Measurements from ENCODE around the gene ULBP1. TPM values are rescaled to one million over a fixed set of nuclear protein-coding genes. Genes with fewer than 3 reads are reported as not detected.

The ULBP1 gene
- total RNA-seq, 1 experiment from 2014 or later: 0.81 TPM

GRCh38 chr6:149934249-149935156, 29.2 kb upstream of the ULBP1 start:
- H3K27ac Mint-ChIP-seq: no peak overlapping the region

GRCh38 chr6:149935246-149935645, 28.5 kb upstream of the ULBP1 start:
- peaks cover 97% of the 10 kb centered on the region for H3K27me3 Mint-ChIP-seq (ENCODE audit: low read depth)
- H3K36me3 Mint-ChIP-seq: 0 out of 2 replicates have a peak, but pooled peaks cover 4% of the 10 kb centered on the region
- DNase-seq (ENCODE audit: low spot score) (no peak), ATAC-seq (no peak)
- no peak overlapping the region for H3K4me3 Mint-ChIP-seq
- H3K27ac Mint-ChIP-seq: no peak overlapping the region
- no peak for TF ChIP-seq MYBL2 (CRISPR knock-in tag; IDR thresholded peaks at IDR 0.05)
- ChIA-PET POLR2A (no interaction called here), CTCF (no interaction called here)
- H3K9me3 Mint-ChIP-seq: no peaks in the 10 kb centered on the region
- peaks cover 5% of the 10 kb centered on the region for H3K4me1 Mint-ChIP-seq

More at GRCh38 chr6:149934249-149935156, 29.2 kb upstream of the ULBP1 start:
- peak; percentile 55 for DNase-seq (ENCODE audit: low spot score)
- CTCF ChIA-PET: no interaction called here
- ATAC-seq: no peak
- Mint-ChIP-seq H3K4me1 (peaks cover 5% of the 10 kb centered on the region), H3K36me3 (0 out of 2 replicates have a peak, but pooled peaks cover 4% of the 10 kb centered on the region), H3K9me3 (no peaks in the 10 kb centered on the region), H3K4me3 (no peak overlapping the region), H3K27me3 (ENCODE audit: low read depth) (peaks cover 97% of the 10 kb centered on the region)
- POLR2A ChIA-PET: no interaction called here
- TF ChIP-seq CTCF (IDR thresholded peaks at IDR 0.05) (peak; percentile 55; the same call in 1 of the 2 replicates), ZBTB21 (CRISPR knock-in tag; IDR thresholded peaks at IDR 0.05; ENCODE audit: borderline replicate concordance) (peak; percentile 98), ZNF396 (CRISPR knock-in tag; IDR thresholded peaks at IDR 0.05; ENCODE audit: borderline replicate concordance) (no peak), CREM (CRISPR knock-in tag; IDR thresholded peaks at IDR 0.05) (peak; percentile 75; the same call in 1 of the 2 replicates)

- H3K27ac Mint-ChIP-seq: no peak overlapping the region
- ATAC-seq: no peak
- no peak overlapping the region for H3K4me3 Mint-ChIP-seq
- H3K4me1 Mint-ChIP-seq: peaks cover 5% of the 10 kb centered on the region
- no peak for DNase-seq (ENCODE audit: low spot score)
- TF ChIP-seq NR1H2 (CRISPR knock-in tag; IDR thresholded peaks at IDR 0.05): no peak
- no peak for TF ChIP-seq JAZF1 (CRISPR knock-in tag; IDR thresholded peaks at IDR 0.05)
- TF ChIP-seq ZNF512 (CRISPR knock-in tag; IDR thresholded peaks at IDR 0.05; ENCODE audit: borderline replicate concordance): no peak
- no peak for TF ChIP-seq MAX (CRISPR knock-in tag; IDR thresholded peaks at IDR 0.05)
- TF ChIP-seq NFATC4 (CRISPR knock-in tag; IDR thresholded peaks at IDR 0.05): no peak
- no peak for TF ChIP-seq E2F5 (CRISPR knock-in tag; IDR thresholded peaks at IDR 0.05)
- no peak for TF ChIP-seq IRF2 (CRISPR knock-in tag; IDR thresholded peaks at IDR 0.05; ENCODE audit: borderline replicate concordance, low read depth)
- 0 out of 2 replicates have a peak, but pooled peaks cover 4% of the 10 kb centered on the region for H3K36me3 Mint-ChIP-seq
- CTCF ChIA-PET: interaction anchor here (0.7 kb wide), 1 partner anchor 71 kb away, joined by 3 read pairs; no protein-coding TSS in a partner anchor
- POLR2A ChIA-PET: no interaction called here
- H3K27me3 Mint-ChIP-seq (ENCODE audit: low read depth): peaks cover 97% of the 10 kb centered on the region
- no peaks in the 10 kb centered on the region for H3K9me3 Mint-ChIP-seq
These were observed 28.1 kb upstream of the ULBP1 start for GRCh38 chr6:149935668-149936067.

GRCh38 chr6:149936743-149937142, 27.0 kb upstream of the ULBP1 start:
- no peak overlapping the region for H3K4me3 Mint-ChIP-seq
- ChIA-PET POLR2A (no interaction called here), CTCF (no interaction called here)
- H3K27me3 Mint-ChIP-seq (ENCODE audit: low read depth): peaks cover 97% of the 10 kb centered on the region
- H3K36me3 Mint-ChIP-seq: 0 out of 2 replicates have a peak, but pooled peaks cover 4% of the 10 kb centered on the region
- no peak for ATAC-seq
- no peak overlapping the region for H3K27ac Mint-ChIP-seq
- peaks cover 8% of the 10 kb centered on the region for H3K4me1 Mint-ChIP-seq
- no peak for DNase-seq (ENCODE audit: low spot score)
- H3K9me3 Mint-ChIP-seq: no peaks in the 10 kb centered on the region
- no peak for TF ChIP-seq ZNF416 (CRISPR knock-in tag; IDR thresholded peaks at IDR 0.05)
- TF ChIP-seq ZNF396 (CRISPR knock-in tag; IDR thresholded peaks at IDR 0.05; ENCODE audit: borderline replicate concordance): no peak
- no peak for TF ChIP-seq MXD4 (CRISPR knock-in tag; IDR thresholded peaks at IDR 0.05; ENCODE audit: borderline replicate concordance)
- no peak for TF ChIP-seq NFATC4 (CRISPR knock-in tag; IDR thresholded peaks at IDR 0.05)
- no peak for TF ChIP-seq FOXK1 (CRISPR knock-in tag; IDR thresholded peaks at IDR 0.05)
- no peak for TF ChIP-seq RELA (CRISPR knock-in tag; IDR thresholded peaks at IDR 0.05; ENCODE audit: borderline replicate concordance)
- TF ChIP-seq ZNF219 (CRISPR knock-in tag; IDR thresholded peaks at IDR 0.05; ENCODE audit: borderline replicate concordance): no peak
- TF ChIP-seq E2F4 (CRISPR knock-in tag; IDR thresholded peaks at IDR 0.05; ENCODE audit: borderline replicate concordance, low read depth): no peak
- TF ChIP-seq ELF4 (CRISPR knock-in tag; IDR thresholded peaks at IDR 0.05; ENCODE audit: low read depth): no peak
- TF ChIP-seq CBFB (CRISPR knock-in tag; IDR thresholded peaks at IDR 0.05; ENCODE audit: low read depth): no peak
- TF ChIP-seq NR2C2 (CRISPR knock-in tag; IDR thresholded peaks at IDR 0.05): no peak
- TF ChIP-seq ZNF232 (CRISPR knock-in tag; IDR thresholded peaks at IDR 0.05): no peak
- TF ChIP-seq EMX1 (CRISPR knock-in tag; IDR thresholded peaks at IDR 0.05): no peak

All from WTC11 (cell line).